Liver (tissue), 3 donors: ENCODE measurements around the gene KRT80.
"Not testable (repeated sequence)": the region's sequence is repeated elsewhere in the genome, so short reads cannot be mapped to it uniquely, and the experiment has no call there.

Experiments used
- JUND ChIP-seq, 2 donors: IDR thresholded peaks; 2 replicates each; pipeline ENCODE4 v1.6.1; 2016; ENCODE audit warnings: antibody characterized with exemption in 2 of 2
- RAD21 ChIP-seq, 2 donors: IDR thresholded peaks; 2 replicates each; pipeline ENCODE4 v1.6.1; 2016; ENCODE audit warnings: antibody characterized with exemption in 2 of 2, mild to moderate bottlenecking in 2 of 2
- YY1 ChIP-seq: IDR thresholded peaks from 2 replicates; pipeline ENCODE4 v1.6.1; 2016; ENCODE audit warnings: antibody characterized with exemption, mild to moderate bottlenecking
- TF ChIP-seq, protein P1 (sequence below): fragments of 150-350 bp; IDR thresholded peaks from 2 replicates; pipeline ENCODE4 v1.5.1; 2017; ENCODE audit warnings: improper control_type of control experiment, low read depth, low read length; ENCODE audit not compliant: missing input control
- TF ChIP-seq, protein P2 (sequence below): IDR thresholded peaks from 2 replicates; pipeline ENCODE4 v1.6.1; 2016; ENCODE audit warnings: antibody characterized with exemption
- donor health status: healthy.
- donor health status: healthy.

- TF ChIP-seq, protein P1, sequence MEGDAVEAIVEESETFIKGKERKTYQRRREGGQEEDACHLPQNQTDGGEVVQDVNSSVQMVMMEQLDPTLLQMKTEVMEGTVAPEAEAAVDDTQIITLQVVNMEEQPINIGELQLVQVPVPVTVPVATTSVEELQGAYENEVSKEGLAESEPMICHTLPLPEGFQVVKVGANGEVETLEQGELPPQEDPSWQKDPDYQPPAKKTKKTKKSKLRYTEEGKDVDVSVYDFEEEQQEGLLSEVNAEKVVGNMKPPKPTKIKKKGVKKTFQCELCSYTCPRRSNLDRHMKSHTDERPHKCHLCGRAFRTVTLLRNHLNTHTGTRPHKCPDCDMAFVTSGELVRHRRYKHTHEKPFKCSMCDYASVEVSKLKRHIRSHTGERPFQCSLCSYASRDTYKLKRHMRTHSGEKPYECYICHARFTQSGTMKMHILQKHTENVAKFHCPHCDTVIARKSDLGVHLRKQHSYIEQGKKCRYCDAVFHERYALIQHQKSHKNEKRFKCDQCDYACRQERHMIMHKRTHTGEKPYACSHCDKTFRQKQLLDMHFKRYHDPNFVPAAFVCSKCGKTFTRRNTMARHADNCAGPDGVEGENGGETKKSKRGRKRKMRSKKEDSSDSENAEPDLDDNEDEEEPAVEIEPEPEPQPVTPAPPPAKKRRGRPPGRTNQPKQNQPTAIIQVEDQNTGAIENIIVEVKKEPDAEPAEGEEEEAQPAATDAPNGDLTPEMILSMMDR = not testable (repeated sequence)
- not testable (repeated sequence) for TF ChIP-seq YY1; RAD21 (IDR thresholded peaks at IDR 0.05); JUND (IDR thresholded peaks at IDR 0.05)
- TF ChIP-seq, protein P2, sequence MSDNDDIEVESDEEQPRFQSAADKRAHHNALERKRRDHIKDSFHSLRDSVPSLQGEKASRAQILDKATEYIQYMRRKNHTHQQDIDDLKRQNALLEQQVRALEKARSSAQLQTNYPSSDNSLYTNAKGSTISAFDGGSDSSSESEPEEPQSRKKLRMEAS = not testable (repeated sequence)
Measured at GRCh38 chr12:52240247-52240646, 48.4 kb upstream of the KRT80 start.
